Smooth muscle cell (in vitro differentiated cells): ENCODE results near the gene FAR1. TPM values are rescaled to one million over a fixed set of nuclear protein-coding genes. Genes with fewer than 3 reads are reported as not detected.

ENCODE experiments used
- DNase-seq: peaks from one replicate; lab custom pipeline; 2025; ENCODE audit not compliant: unreplicated experiment; lab: John Stamatoyannopoulos, UW
- H2AFZ ChIP-seq: fragments of 200-600 bp; sonication (generic); 2 replicates; pipeline ENCODE4 v1.6.0; 2016; ENCODE audit warnings: antibody characterized with exemption, low read depth, mild to moderate bottlenecking
- H3F3A ChIP-seq: fragments of 200-600 bp; sonication (generic); 2 replicates; pipeline ENCODE4 v1.6.0; 2017; ENCODE audit warnings: antibody characterized with exemption, low read depth
- H3K27ac ChIP-seq: fragments of 200-600 bp; sonication (generic); 2 replicates; pipeline ENCODE4 v1.5.1; 2016; ENCODE audit warnings: low read depth, mild to moderate bottlenecking
- H3K27me3 ChIP-seq: fragments of 200-600 bp; sonication (generic); 2 replicates; pipeline ENCODE4 v1.6.1; 2016; ENCODE audit warnings: low read depth, mild to moderate bottlenecking
- H3K36me3 ChIP-seq: fragments of 200-600 bp; sonication (generic); 2 replicates; pipeline ENCODE4 v1.5.1; 2016; ENCODE audit warnings: low read depth
- H3K4me1 ChIP-seq: fragments of 200-600 bp; sonication (generic); 2 replicates; pipeline ENCODE4 v1.5.1; 2016; ENCODE audit warnings: low read depth
- H3K4me2 ChIP-seq: fragments of 200-600 bp; sonication (generic); 2 replicates; pipeline ENCODE4 v1.6.0; 2016; ENCODE audit warnings: mild to moderate bottlenecking
- H3K4me3 ChIP-seq: fragments of 200-600 bp; sonication (generic); 2 replicates; pipeline ENCODE4 v1.5.1; 2016; ENCODE audit warnings: mild to moderate bottlenecking
- H3K79me2 ChIP-seq: fragments of 200-600 bp; sonication (generic); 2 replicates; pipeline ENCODE4 v1.6.0; 2016; ENCODE audit warnings: low read depth, mild to moderate bottlenecking
- H3K9ac ChIP-seq: fragments of 200-600 bp; sonication (generic); 2 replicates; pipeline ENCODE4 v1.6.0; 2016; ENCODE audit warnings: low read depth
- H3K9me3 ChIP-seq: fragments of 200-600 bp; sonication (generic); replicated peaks from 2 replicates; pipeline ENCODE4 v1.5.1; 2016; ENCODE audit warnings: low read depth
- H4K20me1 ChIP-seq: fragments of 200-600 bp; sonication (generic); 2 replicates; pipeline ENCODE4 v1.6.0; 2016; ENCODE audit warnings: low read depth
- CTCF ChIP-seq: fragments of 200-600 bp; sonication (generic); IDR thresholded peaks from 2 replicates; pipeline ENCODE4 v1.5.1; 2017; ENCODE audit warnings: borderline replicate concordance, mild to moderate bottlenecking, antibody characterized with exemption; ENCODE audit not compliant: insufficient read depth, poor library complexity, severe bottlenecking
- WGBS: methylation state at CpG from one replicate; pipeline ENCODE4 v1.1.7; 2016; ENCODE audit warnings: low lambda C conversion rate; 5-methylcytosine and 5-hydroxymethylcytosine counted together
- polyA plus RNA-seq: library from polyadenylated mRNA; unstranded; fragments of >200 nt; fragmentation: Nextera tagmentation; extraction: Ambion mirVana; gene quantifications from 2 replicates; pipeline ENCODE4 v1.2.1, GENCODE V29; 2016
- total RNA-seq: library from RNA; depleted of rRNA; stranded (reverse); fragments of >200 nt; gene quantifications from 2 replicates; pipeline ENCODE4 v1.2.3, GENCODE V29; 2014

FAR1 gene
- total and polyA plus RNA-seq, 2 experiments from 2014 or later: 19.5 to 64.9 TPM

- H3K9me3 ChIP-seq: no peaks in the 10 kb centered on the region
- no peaks in the 10 kb centered on the region for H4K20me1 ChIP-seq
- H3K4me2 ChIP-seq: no peak overlapping the region
- no peaks in the 10 kb centered on the region for H3F3A ChIP-seq
- H3K27ac ChIP-seq: no peak overlapping the region
- no peaks in the 10 kb centered on the region for H3K4me1 ChIP-seq
- no peak overlapping the region for H2AFZ ChIP-seq
- DNase-seq: no peak
- H3K27me3 ChIP-seq: no peaks in the 10 kb centered on the region
- no peaks in the 10 kb centered on the region for H3K79me2 ChIP-seq
- no peaks in the 10 kb centered on the region for H3K36me3 ChIP-seq
- no peak overlapping the region for H3K9ac ChIP-seq
- 84% methylated on average over 9 of the region's 9 CpGs for WGBS
- H3K4me3 ChIP-seq: no peak overlapping the region
- TF ChIP-seq CTCF: no peak
Observed at GRCh38 chr11:13759050-13759449, 90.6 kb downstream of the FAR1 start.

GRCh38 chr11:13760115-13760514 is 91.6 kb downstream of the FAR1 start:
- H3K4me1 ChIP-seq: no peaks in the 10 kb centered on the region
- no peaks in the 10 kb centered on the region for H3K79me2 ChIP-seq
- WGBS: 82% methylated on average over 3 of the region's 3 CpGs
- no peak for TF ChIP-seq CTCF
- no peaks in the 10 kb centered on the region for H3K9me3 ChIP-seq
- H4K20me1 ChIP-seq: no peaks in the 10 kb centered on the region
- no peaks in the 10 kb centered on the region for H3K36me3 ChIP-seq
- no peak overlapping the region for H3K27ac ChIP-seq
- H3K4me3 ChIP-seq: no peak overlapping the region
- no peak for DNase-seq
- no peak overlapping the region for H3K4me2 ChIP-seq
- H3K9ac ChIP-seq: no peak overlapping the region
- H3F3A ChIP-seq: no peaks in the 10 kb centered on the region
- H2AFZ ChIP-seq: no peak overlapping the region
- no peaks in the 10 kb centered on the region for H3K27me3 ChIP-seq

GRCh38 chr11:13761250-13761649 is 92.8 kb downstream of the FAR1 start:
- Histone ChIP-seq H3K4me2 (no peak overlapping the region), H3K27ac (no peak overlapping the region), H3K4me1 (no peaks in the 10 kb centered on the region), H3K36me3 (no peaks in the 10 kb centered on the region), H3K79me2 (no peaks in the 10 kb centered on the region), H3F3A (no peaks in the 10 kb centered on the region), H4K20me1 (no peaks in the 10 kb centered on the region), H3K27me3 (no peaks in the 10 kb centered on the region), H2AFZ (no peak overlapping the region), H3K9me3 (no peaks in the 10 kb centered on the region), H3K4me3 (no peak overlapping the region), H3K9ac (no peak overlapping the region)
- WGBS: 81% methylated on average over 2 of the region's 2 CpGs
- DNase-seq: no peak
- no peak for TF ChIP-seq CTCF

GRCh38 chr11:13761716-13762115 is 93.2 kb downstream of the FAR1 start:
- no peaks in the 10 kb centered on the region for H3K4me1 ChIP-seq
- no peaks in the 10 kb centered on the region for H3K27me3 ChIP-seq
- WGBS: 78% methylated on average over 2 of the region's 2 CpGs
- no peaks in the 10 kb centered on the region for H3K79me2 ChIP-seq
- H3K4me2 ChIP-seq: no peak overlapping the region
- H2AFZ ChIP-seq: no peak overlapping the region
- no peak for DNase-seq
- H3K27ac ChIP-seq: no peak overlapping the region
- H4K20me1 ChIP-seq: no peaks in the 10 kb centered on the region
- no peaks in the 10 kb centered on the region for H3F3A ChIP-seq
- no peak overlapping the region for H3K4me3 ChIP-seq
- H3K36me3 ChIP-seq: no peaks in the 10 kb centered on the region
- H3K9ac ChIP-seq: no peak overlapping the region
- H3K9me3 ChIP-seq: no peaks in the 10 kb centered on the region
- TF ChIP-seq CTCF: no peak
